ENCODE results near the gene CLGN. TPM values are rescaled to one million over a fixed set of nuclear protein-coding genes. Genes with fewer than 3 reads are reported as not detected.

CLGN gene
- total RNA-seq, 1 donor from 2014 or later: 4.5 TPM

GRCh38 chr4:140342620-140343019, 84.8 kb downstream of the CLGN start:
- FAIRE-seq: no peak
- no peak for DNase-seq (ENCODE audit: low spot score in 2 of 2)

Other genes with a start within 250 kb of the CLGN start
- 104 TPM for gene SCOC, start 54.0 kb downstream of the CLGN start, total RNA-seq
- not detected for gene MGAT4D, start 70.6 kb upstream of the CLGN start, total RNA-seq
- gene ELMOD2, start 96.5 kb upstream of the CLGN start, total RNA-seq: 45.2 TPM
- 0.41 TPM for gene UCP1, start 141.3 kb upstream of the CLGN start, total RNA-seq

All from frontal cortex (tissue), 4 donors.